AG09319 (cell line): ENCODE data around the gene PCDH15.

Source experiments
- DNase-seq: peaks from one replicate; pipeline ENCODE4 v3.0.0-alpha.2; 2010; ENCODE audit warnings: low read depth; ENCODE audit errors: extremely low read depth
- TF ChIP-seq, protein P1 (sequence below): IDR thresholded peaks from 2 replicates; pipeline ENCODE4 v1.5.1; 2011; ENCODE audit warnings: low read depth, mild to moderate bottlenecking, inconsistent platforms, low read length, moderate library complexity

The PCDH15 gene

DNA sequence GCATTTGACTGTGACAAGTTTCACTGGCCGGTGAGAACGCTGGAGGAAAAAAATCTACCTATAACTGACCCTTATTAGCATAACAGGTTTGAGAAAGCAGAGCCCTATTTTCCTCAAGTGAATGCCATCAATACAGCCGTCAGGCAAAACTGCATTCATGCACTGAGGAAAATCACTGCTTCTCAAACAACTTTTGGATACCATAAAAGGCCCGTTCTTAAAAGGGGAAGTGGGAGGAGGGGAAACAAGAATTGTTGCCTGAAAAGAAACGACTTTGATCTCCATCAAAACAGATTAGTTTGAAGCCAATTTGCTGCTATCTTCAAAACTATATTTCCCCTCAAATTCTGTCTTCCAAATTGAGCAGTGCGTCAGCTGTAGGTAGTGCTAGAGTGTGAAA is 670.6 kb downstream of the PCDH15 start:
- TF ChIP-seq, protein P1, sequence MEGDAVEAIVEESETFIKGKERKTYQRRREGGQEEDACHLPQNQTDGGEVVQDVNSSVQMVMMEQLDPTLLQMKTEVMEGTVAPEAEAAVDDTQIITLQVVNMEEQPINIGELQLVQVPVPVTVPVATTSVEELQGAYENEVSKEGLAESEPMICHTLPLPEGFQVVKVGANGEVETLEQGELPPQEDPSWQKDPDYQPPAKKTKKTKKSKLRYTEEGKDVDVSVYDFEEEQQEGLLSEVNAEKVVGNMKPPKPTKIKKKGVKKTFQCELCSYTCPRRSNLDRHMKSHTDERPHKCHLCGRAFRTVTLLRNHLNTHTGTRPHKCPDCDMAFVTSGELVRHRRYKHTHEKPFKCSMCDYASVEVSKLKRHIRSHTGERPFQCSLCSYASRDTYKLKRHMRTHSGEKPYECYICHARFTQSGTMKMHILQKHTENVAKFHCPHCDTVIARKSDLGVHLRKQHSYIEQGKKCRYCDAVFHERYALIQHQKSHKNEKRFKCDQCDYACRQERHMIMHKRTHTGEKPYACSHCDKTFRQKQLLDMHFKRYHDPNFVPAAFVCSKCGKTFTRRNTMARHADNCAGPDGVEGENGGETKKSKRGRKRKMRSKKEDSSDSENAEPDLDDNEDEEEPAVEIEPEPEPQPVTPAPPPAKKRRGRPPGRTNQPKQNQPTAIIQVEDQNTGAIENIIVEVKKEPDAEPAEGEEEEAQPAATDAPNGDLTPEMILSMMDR, result no peak
- no peak for DNase-seq

- DNase-seq, result no peak
- TF ChIP-seq, protein P1, result no peak
Measured at GRCh38 chr10:54125098-54125747, 675.8 kb downstream of the PCDH15 start.

GRCh38 chr10:54124209-54124885 is 676.7 kb downstream of the PCDH15 start:
- DNase-seq, result no peak
- TF ChIP-seq, protein P1, result no peak

DNA sequence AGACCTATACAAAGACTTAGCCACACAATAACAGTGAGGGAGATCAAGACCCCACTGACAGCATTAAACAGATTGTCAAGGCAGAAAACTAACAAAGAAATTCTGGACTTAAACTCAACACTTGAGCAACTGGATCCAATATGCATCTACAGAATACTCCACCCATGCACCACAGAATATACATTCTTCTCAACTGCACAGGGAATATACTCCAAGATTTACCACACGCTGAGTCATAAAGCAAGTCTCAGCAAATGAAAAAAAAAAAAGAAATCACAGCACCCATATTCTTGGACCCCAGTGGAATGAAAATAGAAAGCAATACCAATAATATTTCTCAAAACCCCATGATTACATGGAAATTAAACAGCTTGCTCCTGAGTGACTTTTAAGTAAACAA is 680.2 kb downstream of the PCDH15 start:
- no peak for DNase-seq
- TF ChIP-seq, protein P1, result no peak

- TF ChIP-seq, protein P1, result no peak
- DNase-seq, result no peak
Measured at GRCh38 chr10:54108961-54109360, 692.1 kb downstream of the PCDH15 start.

DNA sequence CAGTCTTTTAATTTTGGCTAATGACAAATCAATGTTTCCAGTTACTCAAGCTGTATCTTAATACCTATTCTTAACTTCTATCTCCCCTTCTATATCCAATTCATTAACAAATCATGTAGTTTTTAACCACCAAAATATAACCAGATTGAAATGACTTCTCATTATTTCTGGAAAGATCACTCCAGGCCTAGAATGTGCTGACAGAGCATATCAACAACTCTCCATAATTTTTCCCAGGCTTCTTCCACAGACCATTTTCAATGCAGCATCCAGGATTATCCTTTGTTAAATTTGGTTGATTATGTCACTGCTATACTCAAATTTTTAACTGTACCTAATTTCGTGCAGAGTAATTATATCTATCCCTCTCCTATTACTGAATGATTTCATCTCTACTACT is 704.1 kb downstream of the PCDH15 start:
- TF ChIP-seq, protein P1, result no peak
- DNase-seq, result no peak

GRCh38 chr10:54094321-54094720 is 706.7 kb downstream of the PCDH15 start:
- TF ChIP-seq, protein P1, result no peak
- no peak for DNase-seq
